ENCODE measurements around the gene GPHA2. TPM values are rescaled to one million over a fixed set of nuclear protein-coding genes. Genes with fewer than 3 reads are reported as not detected.

Gene GPHA2
- total RNA-seq, 1 donor from 2014 or later = 0.41 TPM

GRCh38 chr11:64910451-64911093 is 25.1 kb downstream of the GPHA2 start:
- Mint-ChIP-seq H3K27ac (no peak overlapping the region), H3K4me3 (ENCODE audit: low read depth) (no peak overlapping the region), H3K4me1 (ENCODE audit: low read depth) (no peaks in the 10 kb centered on the region), H3K27me3 (no peaks in the 10 kb centered on the region), H3K36me3 (ENCODE audit: insufficient read depth) (peaks cover 5% of the 10 kb centered on the region), H3K9me3 (ENCODE audit: low read depth) (no peaks in the 10 kb centered on the region)
- DNase-seq (ENCODE audit: low spot score, unreplicated experiment) = no peak
- TF ChIP-seq CTCF (IDR thresholded peaks at IDR 0.05; ENCODE audit: unreplicated experiment) = no peak

GRCh38 chr11:64909653-64910343 is 25.9 kb downstream of the GPHA2 start:
- TF ChIP-seq CTCF (IDR thresholded peaks at IDR 0.05; ENCODE audit: unreplicated experiment) = no peak
- H3K4me3 Mint-ChIP-seq (ENCODE audit: low read depth) = no peak overlapping the region
- H3K27me3 Mint-ChIP-seq = no peaks in the 10 kb centered on the region
- no peak overlapping the region for H3K27ac Mint-ChIP-seq
- no peaks in the 10 kb centered on the region for H3K4me1 Mint-ChIP-seq (ENCODE audit: low read depth)
- no peak for DNase-seq (ENCODE audit: low spot score, unreplicated experiment)
- H3K9me3 Mint-ChIP-seq (ENCODE audit: low read depth) = no peaks in the 10 kb centered on the region
- peaks cover 8% of the 10 kb centered on the region for H3K36me3 Mint-ChIP-seq (ENCODE audit: insufficient read depth)

GRCh38 chr11:64908766-64909165 is 26.9 kb downstream of the GPHA2 start:
- Mint-ChIP-seq H3K4me3 (ENCODE audit: low read depth) (no peak overlapping the region), H3K4me1 (ENCODE audit: low read depth) (no peaks in the 10 kb centered on the region), H3K27me3 (no peaks in the 10 kb centered on the region), H3K9me3 (ENCODE audit: low read depth) (no peaks in the 10 kb centered on the region), H3K27ac (no peak overlapping the region), H3K36me3 (ENCODE audit: insufficient read depth) (peaks cover 8% of the 10 kb centered on the region)
- no peak for TF ChIP-seq CTCF (IDR thresholded peaks at IDR 0.05; ENCODE audit: unreplicated experiment)
- DNase-seq (ENCODE audit: low spot score, unreplicated experiment) = no peak

- no peak overlapping the region for H3K4me3 Mint-ChIP-seq (ENCODE audit: low read depth)
- no peak for TF ChIP-seq CTCF (IDR thresholded peaks at IDR 0.05; ENCODE audit: unreplicated experiment)
- H3K27me3 Mint-ChIP-seq = no peaks in the 10 kb centered on the region
- H3K4me1 Mint-ChIP-seq (ENCODE audit: low read depth) = no peaks in the 10 kb centered on the region
- no peak for DNase-seq (ENCODE audit: low spot score, unreplicated experiment)
- H3K27ac Mint-ChIP-seq = no peak overlapping the region
- H3K9me3 Mint-ChIP-seq (ENCODE audit: low read depth) = no peaks in the 10 kb centered on the region
- peaks cover 10% of the 10 kb centered on the region for H3K36me3 Mint-ChIP-seq (ENCODE audit: insufficient read depth)
These were observed 29.4 kb downstream of the GPHA2 start for GRCh38 chr11:64906314-64906635.

GRCh38 chr11:64905516-64906313 is 30.0 kb downstream of the GPHA2 start:
- no peaks in the 10 kb centered on the region for H3K27me3 Mint-ChIP-seq
- no peak for TF ChIP-seq CTCF (IDR thresholded peaks at IDR 0.05; ENCODE audit: unreplicated experiment)
- peaks cover 10% of the 10 kb centered on the region for H3K36me3 Mint-ChIP-seq (ENCODE audit: insufficient read depth)
- H3K27ac Mint-ChIP-seq = no peak overlapping the region
- H3K4me1 Mint-ChIP-seq (ENCODE audit: low read depth) = no peaks in the 10 kb centered on the region
- no peaks in the 10 kb centered on the region for H3K9me3 Mint-ChIP-seq (ENCODE audit: low read depth)
- H3K4me3 Mint-ChIP-seq (ENCODE audit: low read depth) = no peak overlapping the region
- DNase-seq (ENCODE audit: low spot score, unreplicated experiment) = no peak
